T47D (cell line): Measurements from ENCODE around the gene STPG2.

Experiments used
- DNase-seq, 2 experiments: peaks; one replicate each; pipeline versions ENCODE4 v3.0.0 to v3.0.0-alpha.2; 2011 to 2012; ENCODE audit warnings: low read depth in 1 of 2, low spot score in 1 of 2
- JUND ChIP-seq: IDR thresholded peaks from 2 replicates; pipeline ENCODE4 v1.6.1; 2012; ENCODE audit warnings: low read depth
- in situ Hi-C: cut with HindIII; loops from 2 replicates; pipeline ENCODE4 v1.10.0; 2016; ENCODE audit warnings: low sequenced_read_pairs, low pct_unique_long_range_greater_than_20kb

The STPG2 gene

GRCh38 chr4:98055800-98056501, 87.3 kb downstream of the STPG2 start:
- DNase-seq = peak in 1 of 2 experiments; percentile 8
- in situ Hi-C loops = no loop called here
- TF ChIP-seq JUND = no peak

GRCh38 chr4:98046665-98047064, 96.6 kb downstream of the STPG2 start:
- no peak for TF ChIP-seq JUND
- in situ Hi-C loops = no loop called here
- no peak for DNase-seq

GRCh38 chr4:98030059-98030458, 113.2 kb downstream of the STPG2 start:
- TF ChIP-seq JUND = no peak
- no peak for DNase-seq
- in situ Hi-C loops = no loop called here

GRCh38 chr4:98027827-98028226, 115.4 kb downstream of the STPG2 start:
- TF ChIP-seq JUND = no peak
- peak in 1 of 2 experiments; percentile 14 for DNase-seq

GRCh38 chr4:98026362-98026761, 116.9 kb downstream of the STPG2 start:
- DNase-seq = no peak
- no peak for TF ChIP-seq JUND
- in situ Hi-C loops = no loop called here

More at GRCh38 chr4:98027827-98028226, 115.4 kb downstream of the STPG2 start:
- in situ Hi-C loops = no loop called here

GRCh38 chr4:98006814-98007412, 136.4 kb downstream of the STPG2 start:
- in situ Hi-C loops = no loop called here
- TF ChIP-seq JUND = no peak
- DNase-seq = no peak

- DNase-seq = no peak
- no peak for TF ChIP-seq JUND
- in situ Hi-C loops = no loop called here
Measured at GRCh38 chr4:98006060-98006459, 137.2 kb downstream of the STPG2 start.

GRCh38 chr4:98000940-98001339, 142.3 kb downstream of the STPG2 start:
- no peak for DNase-seq
- TF ChIP-seq JUND = no peak
- in situ Hi-C loops = no loop called here

- in situ Hi-C loops = no loop called here
- no peak for TF ChIP-seq JUND
- no peak for DNase-seq
Measured at GRCh38 chr4:97998203-97998602, 145.1 kb downstream of the STPG2 start.

GRCh38 chr4:97994765-97995465, 148.4 kb downstream of the STPG2 start:
- DNase-seq = no peak
- TF ChIP-seq JUND = no peak
- in situ Hi-C loops = no loop called here

- in situ Hi-C loops = no loop called here
- no peak for DNase-seq
- TF ChIP-seq JUND = no peak
Measured at GRCh38 chr4:97990409-97990808, 152.9 kb downstream of the STPG2 start.

- in situ Hi-C loops = no loop called here
- TF ChIP-seq JUND = no peak
- DNase-seq = peak; percentile 0 to 54
Measured at GRCh38 chr4:97987019-97987648, 156.1 kb downstream of the STPG2 start.

- no peak for TF ChIP-seq JUND
- in situ Hi-C loops = no loop called here
Measured at GRCh38 chr4:97984545-97985131, 158.6 kb downstream of the STPG2 start.

More at GRCh38 chr4:97984545-97985131, 158.6 kb downstream of the STPG2 start:
- peak in 1 of 2 experiments; percentile 9 for DNase-seq
